C4-2B (cell line): Measurements from ENCODE around the gene CEP70.

Experiments
- ZFX ChIP-seq: fragments of 450-650 bp; IDR thresholded peaks from 2 replicates; pipeline ENCODE4 v1.6.1; 2017
- TF ChIP-seq, protein P1 (sequence below): fragments of 450-650 bp; conservative IDR thresholded peaks from 2 replicates; pipeline ENCODE4 v1.5.1; 2017; ENCODE audit warnings: mild to moderate bottlenecking

DNA sequence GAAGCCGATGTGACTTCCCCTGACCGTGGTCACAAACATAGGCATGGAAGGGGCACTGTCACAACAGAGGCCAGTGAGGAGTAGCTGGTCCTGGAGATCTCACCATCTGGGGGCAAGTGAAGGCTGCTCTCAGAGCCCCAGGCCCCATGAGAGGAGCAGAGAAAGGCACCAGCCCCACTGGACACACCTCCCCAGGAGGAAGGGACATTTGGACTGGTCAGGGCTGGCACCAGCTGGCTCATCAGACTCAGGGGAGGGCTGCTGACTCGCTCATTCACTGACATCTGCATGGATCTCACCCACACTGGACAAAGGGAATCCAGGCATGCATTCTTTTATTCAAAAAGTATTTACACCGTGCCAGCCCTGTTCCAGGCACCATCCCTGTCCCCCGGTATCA, 132.8 kb downstream of the CEP70 start:
- TF ChIP-seq, protein P1, sequence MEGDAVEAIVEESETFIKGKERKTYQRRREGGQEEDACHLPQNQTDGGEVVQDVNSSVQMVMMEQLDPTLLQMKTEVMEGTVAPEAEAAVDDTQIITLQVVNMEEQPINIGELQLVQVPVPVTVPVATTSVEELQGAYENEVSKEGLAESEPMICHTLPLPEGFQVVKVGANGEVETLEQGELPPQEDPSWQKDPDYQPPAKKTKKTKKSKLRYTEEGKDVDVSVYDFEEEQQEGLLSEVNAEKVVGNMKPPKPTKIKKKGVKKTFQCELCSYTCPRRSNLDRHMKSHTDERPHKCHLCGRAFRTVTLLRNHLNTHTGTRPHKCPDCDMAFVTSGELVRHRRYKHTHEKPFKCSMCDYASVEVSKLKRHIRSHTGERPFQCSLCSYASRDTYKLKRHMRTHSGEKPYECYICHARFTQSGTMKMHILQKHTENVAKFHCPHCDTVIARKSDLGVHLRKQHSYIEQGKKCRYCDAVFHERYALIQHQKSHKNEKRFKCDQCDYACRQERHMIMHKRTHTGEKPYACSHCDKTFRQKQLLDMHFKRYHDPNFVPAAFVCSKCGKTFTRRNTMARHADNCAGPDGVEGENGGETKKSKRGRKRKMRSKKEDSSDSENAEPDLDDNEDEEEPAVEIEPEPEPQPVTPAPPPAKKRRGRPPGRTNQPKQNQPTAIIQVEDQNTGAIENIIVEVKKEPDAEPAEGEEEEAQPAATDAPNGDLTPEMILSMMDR, result no peak
- no peak for TF ChIP-seq ZFX
